Activated naive CD8-positive, alpha-beta T cell treated with anti-CD3 and anti-CD28 coated beads, Interleukin-2, amount 50 U/mL, for 16 hours (primary cell): ENCODE results near the gene ST6GAL1.
"Not testable (repeated sequence)": the region's sequence is repeated elsewhere in the genome, so short reads cannot be mapped to it uniquely, and the experiment has no call there.

Experiments used
- DNase-seq: peaks from one replicate; pipeline ENCODE4 v3.0.0-alpha.2; 2020; ENCODE audit warnings: low read depth, low spot score

The ST6GAL1 gene

GRCh38 chr3:186940967-186941366 lies 10.6 kb downstream of the ST6GAL1 start:
- no peak for DNase-seq

- no peak for DNase-seq
These were observed 11.8 kb downstream of the ST6GAL1 start for GRCh38 chr3:186942168-186942567.

- DNase-seq = no peak
These were observed 15.0 kb downstream of the ST6GAL1 start for GRCh38 chr3:186945255-186945823.

GRCh38 chr3:186946756-186947375 lies 16.5 kb downstream of the ST6GAL1 start:
- DNase-seq = no peak

- no peak for DNase-seq
These were observed 19.1 kb downstream of the ST6GAL1 start for GRCh38 chr3:186949281-186949982.

- DNase-seq = no peak
These were observed 20.2 kb downstream of the ST6GAL1 start for GRCh38 chr3:186950402-186951093.

- DNase-seq = no peak
These were observed 21.6 kb downstream of the ST6GAL1 start for GRCh38 chr3:186951640-186952552.

GRCh38 chr3:186953011-186953487 lies 22.7 kb downstream of the ST6GAL1 start:
- no peak for DNase-seq

GRCh38 chr3:186953992-186954699 lies 23.8 kb downstream of the ST6GAL1 start:
- DNase-seq = not testable (repeated sequence)

GRCh38 chr3:186955898-186956696 lies 25.8 kb downstream of the ST6GAL1 start:
- DNase-seq = no peak

- no peak for DNase-seq
These were observed 28.8 kb downstream of the ST6GAL1 start for GRCh38 chr3:186959029-186959624.

- no peak for DNase-seq
These were observed 30.0 kb downstream of the ST6GAL1 start for GRCh38 chr3:186960347-186960746.

GRCh38 chr3:186962445-186962844 lies 32.1 kb downstream of the ST6GAL1 start:
- DNase-seq = no peak

GRCh38 chr3:186963636-186964035 lies 33.3 kb downstream of the ST6GAL1 start:
- DNase-seq = no peak

GRCh38 chr3:186964071-186964470 lies 33.7 kb downstream of the ST6GAL1 start:
- no peak for DNase-seq

GRCh38 chr3:186964616-186965015 lies 34.3 kb downstream of the ST6GAL1 start:
- DNase-seq = no peak

GRCh38 chr3:186965141-186965879 lies 35.0 kb downstream of the ST6GAL1 start:
- DNase-seq = no peak

GRCh38 chr3:186966406-186966805 lies 36.1 kb downstream of the ST6GAL1 start:
- no peak for DNase-seq

- DNase-seq = not testable (repeated sequence)
These were observed 36.9 kb downstream of the ST6GAL1 start for GRCh38 chr3:186967236-186967635.
